Ishikawa (cell line): ENCODE results near the gene NKD2.

Experiments
- CEBPB ChIP-seq: IDR thresholded peaks from 2 replicates; pipeline ENCODE4 v1.6.1; 2012
- CREB1 ChIP-seq: IDR thresholded peaks from 2 replicates; pipeline ENCODE4 v1.6.1; 2012; ENCODE audit warnings: low read depth
- EGR1 ChIP-seq: IDR thresholded peaks from 2 replicates; pipeline ENCODE4 v1.6.1; 2012
- EP300 ChIP-seq: IDR thresholded peaks from 2 replicates; pipeline ENCODE4 v1.6.1; 2012; ENCODE audit warnings: borderline replicate concordance
- FOXM1 ChIP-seq: IDR thresholded peaks from 2 replicates; pipeline ENCODE4 v1.6.1; 2012; ENCODE audit warnings: low read depth, borderline replicate concordance
- MAX ChIP-seq: IDR thresholded peaks from 2 replicates; pipeline ENCODE4 v1.6.1; 2012
- NFIC ChIP-seq: IDR thresholded peaks from 2 replicates; pipeline ENCODE4 v1.6.1; 2012
- RAD21 ChIP-seq: IDR thresholded peaks from 2 replicates; pipeline ENCODE4 v1.6.1; 2012; ENCODE audit warnings: low read depth
- REST ChIP-seq: IDR thresholded peaks from 2 replicates; pipeline ENCODE4 v1.6.1; 2012; ENCODE audit warnings: low read depth, mild to moderate bottlenecking
- TAF1 ChIP-seq: IDR thresholded peaks from 2 replicates; pipeline ENCODE4 v1.6.1; 2012; ENCODE audit warnings: low read depth, mild to moderate bottlenecking
- TCF12 ChIP-seq: IDR thresholded peaks from 2 replicates; pipeline ENCODE4 v1.6.1; 2012; ENCODE audit warnings: low read depth
- TEAD4 ChIP-seq: IDR thresholded peaks from 2 replicates; pipeline ENCODE4 v1.6.1; 2012
- YY1 ChIP-seq: IDR thresholded peaks from 2 replicates; pipeline ENCODE4 v1.6.1; 2012; ENCODE audit warnings: low read depth
- ZBTB7A ChIP-seq: IDR thresholded peaks from 2 replicates; pipeline ENCODE4 v1.6.1; 2012; ENCODE audit warnings: low read depth
- TF ChIP-seq, protein P1 (sequence below): IDR thresholded peaks from 2 replicates; pipeline ENCODE4 v1.6.1; 2012

The NKD2 gene

GRCh38 chr5:1006656-1007071 lies 1.9 kb upstream of the NKD2 start:
- no peak for TF ChIP-seq TCF12
- no peak for TF ChIP-seq TEAD4
- no peak for TF ChIP-seq YY1
- no peak for TF ChIP-seq EP300
- no peak for TF ChIP-seq MAX
- TF ChIP-seq RAD21 = no peak
- no peak for TF ChIP-seq EGR1
- no peak for TF ChIP-seq NFIC
- no peak for TF ChIP-seq ZBTB7A
- TF ChIP-seq REST = no peak
- TF ChIP-seq TAF1 = no peak
- TF ChIP-seq, protein P1, sequence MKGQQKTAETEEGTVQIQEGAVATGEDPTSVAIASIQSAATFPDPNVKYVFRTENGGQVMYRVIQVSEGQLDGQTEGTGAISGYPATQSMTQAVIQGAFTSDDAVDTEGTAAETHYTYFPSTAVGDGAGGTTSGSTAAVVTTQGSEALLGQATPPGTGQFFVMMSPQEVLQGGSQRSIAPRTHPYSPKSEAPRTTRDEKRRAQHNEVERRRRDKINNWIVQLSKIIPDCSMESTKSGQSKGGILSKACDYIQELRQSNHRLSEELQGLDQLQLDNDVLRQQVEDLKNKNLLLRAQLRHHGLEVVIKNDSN = no peak
- TF ChIP-seq FOXM1 = no peak

- TF ChIP-seq REST (no peak), EP300 (no peak), YY1 (no peak), MAX (no peak), NFIC (no peak), EGR1 (no peak), FOXM1 (no peak), TCF12 (no peak), ZBTB7A (no peak), TEAD4 (no peak), TAF1 (no peak), RAD21 (no peak), CEBPB (no peak), CREB1 (no peak)
- TF ChIP-seq, protein P1 = no peak
Observed at GRCh38 chr5:1007221-1007680, 1.4 kb upstream of the NKD2 start.

GRCh38 chr5:1007681-1008450 lies 736 bp upstream of the NKD2 start:
- TF ChIP-seq MAX (no peak), CREB1 (no peak), RAD21 (no peak), EP300 (no peak), EGR1 (no peak), FOXM1 (no peak), TAF1 (no peak), YY1 (no peak), NFIC (no peak), ZBTB7A (no peak), TCF12 (no peak), CEBPB (no peak)
- TF ChIP-seq, protein P1 = no peak

GRCh38 chr5:1009359-1010180 lies 968 bp downstream of the NKD2 start:
- TF ChIP-seq, protein P1 = no peak
- TF ChIP-seq TCF12 = no peak
- no peak for TF ChIP-seq REST
- TF ChIP-seq TAF1 = no peak
- TF ChIP-seq RAD21 = no peak
- TF ChIP-seq ZBTB7A = no peak
- no peak for TF ChIP-seq MAX
- TF ChIP-seq EGR1 = no peak
- TF ChIP-seq EP300 = no peak
- TF ChIP-seq CREB1 = no peak
- no peak for TF ChIP-seq FOXM1
- TF ChIP-seq NFIC = no peak
- no peak for TF ChIP-seq TEAD4
- no peak for TF ChIP-seq YY1
- TF ChIP-seq CEBPB = no peak
